GM23338 (cell line): ENCODE results near the gene RAB11A.

ENCODE experiments used
- CREB1 ChIP-seq: fragments of 250-450 bp; sonication (Bioruptor Pico); IDR thresholded peaks from 2 replicates; pipeline ENCODE4 v1.5.0; 2020; ENCODE audit warnings: low read depth, mild to moderate bottlenecking, moderate library complexity
- CTCF ChIP-seq, 2 experiments: fragments of 200-600 bp in 1 of 2; sonication (generic) in 1 of 2; conservative IDR thresholded peaks; 2 replicates each; pipeline versions ENCODE4 v1.5.1 to v1.6.1; 2016 to 2017; ENCODE audit warnings: antibody characterized with exemption in 2 of 2, low read depth in 2 of 2, mild to moderate bottlenecking in 2 of 2, moderate library complexity in 1 of 2
- ETS1 ChIP-seq: IDR thresholded peaks from 2 replicates; pipeline ENCODE4 v1.6.1; 2016; ENCODE audit warnings: antibody characterized with exemption
- EZH2 ChIP-seq: fragments of 200-600 bp; sonication (generic); IDR thresholded peaks from one replicate; pipeline ENCODE4 v1.8.0; 2017; ENCODE audit warnings: antibody characterized with exemption, mild to moderate bottlenecking, low read depth; ENCODE audit not compliant: unreplicated experiment
- POLR2AphosphoS5 ChIP-seq: IDR thresholded peaks from 2 replicates; pipeline ENCODE4 v1.6.1; 2016; ENCODE audit warnings: antibody characterized with exemption, low read depth

GRCh38 chr15:65833501-65834205 is 35.6 kb upstream of the RAB11A start:
- TF ChIP-seq CTCF (conservative IDR thresholded peaks at IDR 0.05; ENCODE audit: low read depth in 2 of 2) = no peak
- no peak for TF ChIP-seq CREB1 (CRISPR knock-in tag)
- TF ChIP-seq EZH2 = no peak
- TF ChIP-seq POLR2AphosphoS5 = no peak
- no peak for TF ChIP-seq ETS1
